Peyer's patch (tissue), 4 donors: ENCODE measurements around the gene KLC4.

Experiments
- CTCF ChIP-seq, 6 experiments: fragments of 450-650 bp in 4 of 6; fragments of 200-600 bp in 2 of 6; sonication (generic) in 1 of 6; IDR thresholded peaks; one replicate each; pipeline ENCODE4 v1.5.1; 2017 to 2019; ENCODE audit warnings: antibody characterized with exemption in 6 of 6, mild to moderate bottlenecking in 3 of 6, moderate library complexity in 1 of 6
- POLR2A ChIP-seq, 2 donors: fragments of 450-650 bp; IDR thresholded peaks; one replicate each; pipeline ENCODE4 v1.5.1; 2017; ENCODE audit warnings: antibody characterized with exemption in 2 of 2, mild to moderate bottlenecking in 2 of 2, moderate library complexity in 2 of 2

GRCh38 chr6:43077333-43077809 lies 17.9 kb downstream of the KLC4 start:
- no peak for TF ChIP-seq CTCF (IDR thresholded peaks at IDR 0.05)
- no peak for TF ChIP-seq POLR2A (IDR thresholded peaks at IDR 0.05)
